ENCODE measurements around the gene NSUN6.

Gene NSUN6

GRCh38 chr10:18500576-18500975 is 150.8 kb downstream of the NSUN6 start:
- no peak for DNase-seq (ENCODE audit: low read depth)

- no peak for DNase-seq (ENCODE audit: low read depth)
Observed at GRCh38 chr10:18498998-18499397, 152.4 kb downstream of the NSUN6 start.

GRCh38 chr10:18497806-18498369 is 153.5 kb downstream of the NSUN6 start:
- no peak for DNase-seq (ENCODE audit: low read depth)

All from activated T-cell treated with anti-CD3 and anti-CD28 coated beads for 48 hours (primary cell).